HepG2 (cell line): ENCODE measurements around the gene RPL37. TPM values are rescaled to one million over a fixed set of nuclear protein-coding genes. Genes with fewer than 3 reads are reported as not detected.

Experiments
- FOXC1 ChIP-seq: sonication (generic); formaldehyde crosslinking; IDR thresholded peaks from 2 replicates; pipeline ENCODE4 v1.8.0; 2022; ENCODE audit warnings: mild to moderate bottlenecking, missing genetic modification reagents, borderline replicate concordance
- HMG20A ChIP-seq: IDR thresholded peaks from 2 replicates; pipeline ENCODE4 v1.6.1; 2016; ENCODE audit warnings: borderline replicate concordance
- HNRNPK ChIP-seq: fragments of 200-400 bp; formaldehyde crosslinking; IDR thresholded peaks from 2 replicates; pipeline ENCODE4 v1.6.1; 2018; ENCODE audit warnings: low read length, low read depth, moderate library complexity, mild to moderate bottlenecking; ENCODE audit not compliant: poor library complexity, severe bottlenecking
- HNRNPL ChIP-seq: fragments of 200-400 bp; formaldehyde crosslinking; IDR thresholded peaks from 2 replicates; pipeline ENCODE4 v1.6.1; 2017; ENCODE audit warnings: mild to moderate bottlenecking, low read depth, low read length
- HOXA5 ChIP-seq: sonication (generic); formaldehyde crosslinking; IDR thresholded peaks from 2 replicates; pipeline ENCODE4 v1.4.0; 2020; ENCODE audit warnings: missing genetic modification reagents
- KDM2A ChIP-seq: sonication (generic); formaldehyde crosslinking; IDR thresholded peaks from 2 replicates; pipeline ENCODE4 v1.4.0; 2020; ENCODE audit warnings: low read depth, missing genetic modification reagents, borderline replicate concordance
- NBN ChIP-seq: fragments of 450-650 bp; conservative IDR thresholded peaks from 2 replicates; pipeline ENCODE4 v1.6.1; 2017
- NFKB2 ChIP-seq: sonication (generic); formaldehyde crosslinking; IDR thresholded peaks from 2 replicates; pipeline ENCODE4 v1.4.0; 2020; ENCODE audit warnings: missing genetic modification reagents, borderline replicate concordance
- PAXIP1 ChIP-seq: sonication (generic); formaldehyde crosslinking; conservative IDR thresholded peaks from 2 replicates; pipeline ENCODE4 v1.4.0; 2020; ENCODE audit warnings: mild to moderate bottlenecking, missing genetic modification reagents, moderate library complexity
- RCOR2 ChIP-seq: IDR thresholded peaks from 2 replicates; pipeline ENCODE4 v1.6.1; 2016; ENCODE audit warnings: missing biosample characterization, missing genetic modification reagents
- SAP130 ChIP-seq: IDR thresholded peaks from 2 replicates; pipeline ENCODE4 v1.6.1; 2016; ENCODE audit warnings: low read depth
- TMF1 ChIP-seq: sonication (generic); formaldehyde crosslinking; IDR thresholded peaks from 2 replicates; pipeline ENCODE4 v1.8.1; 2022; ENCODE audit warnings: low read depth, missing genetic modification reagents
- TSC22D2 ChIP-seq: sonication (generic); formaldehyde crosslinking; IDR thresholded peaks from 2 replicates; pipeline ENCODE4 v1.5.1; 2020; ENCODE audit warnings: missing genetic modification reagents, mild to moderate bottlenecking, borderline replicate concordance
- ZBTB21 ChIP-seq: sonication (generic); formaldehyde crosslinking; IDR thresholded peaks from 2 replicates; pipeline ENCODE4 v1.4.0; 2020; ENCODE audit warnings: missing genetic modification reagents
- ZFY ChIP-seq: sonication (generic); formaldehyde crosslinking; IDR thresholded peaks from 2 replicates; pipeline ENCODE4 v1.4.0; 2020; ENCODE audit warnings: missing genetic modification reagents
- ZNF232 ChIP-seq: sonication (generic); formaldehyde crosslinking; IDR thresholded peaks from 2 replicates; pipeline ENCODE4 v1.4.0; 2020; ENCODE audit warnings: missing genetic modification reagents, borderline replicate concordance
- ZNF329 ChIP-seq: sonication (generic); formaldehyde crosslinking; IDR thresholded peaks from 2 replicates; pipeline ENCODE4 v1.9.0; 2021; ENCODE audit warnings: low read depth, mild to moderate bottlenecking, missing genetic modification reagents
- ZNF496 ChIP-seq: sonication (generic); formaldehyde crosslinking; IDR thresholded peaks from 2 replicates; pipeline ENCODE4 v1.8.1; 2023; ENCODE audit warnings: mild to moderate bottlenecking, moderate library complexity, missing genetic modification reagents; ENCODE audit not compliant: insufficient replicate concordance
- ZNF766 ChIP-seq: sonication (generic); formaldehyde crosslinking; IDR thresholded peaks from 2 replicates; pipeline ENCODE4 v1.5.0; 2020; ENCODE audit warnings: missing genetic modification reagents, borderline replicate concordance
- ZNF782 ChIP-seq: sonication (generic); formaldehyde crosslinking; IDR thresholded peaks from 2 replicates; pipeline ENCODE4 v1.4.0; 2020; ENCODE audit warnings: missing genetic modification reagents, mild to moderate bottlenecking, borderline replicate concordance
- ZSCAN20 ChIP-seq: sonication (generic); formaldehyde crosslinking; IDR thresholded peaks from 2 replicates; pipeline ENCODE4 v1.4.0; 2020; ENCODE audit warnings: missing genetic modification reagents, mild to moderate bottlenecking, borderline replicate concordance
- polyA plus RNA-seq, 8 experiments: library from polyadenylated mRNA; depleted of rRNA in 3 of 8; stranded (reverse) in 7 of 8; unstranded in 1 of 8; fragments of >200 nt; fragmentation: Illumina TruSeq in 4 of 8; extraction: Trizol in 4 of 8; gene quantifications; 2 replicates each; pipeline versions ENCODE4 v1.2.1 to v1.2.3, GENCODE V29; 2011 to 2016; ENCODE audit warnings: low read depth in 4 of 8, missing spikeins in 1 of 8, mixed read lengths in 1 of 8; ENCODE audit not compliant: insufficient read depth in 1 of 8
- total RNA-seq, 5 experiments: library from RNA; depleted of rRNA; stranded (reverse); fragments of >200 nt; fragmentation: Illumina TruSeq; extraction: Trizol; gene quantifications; 2 replicates each; pipeline ENCODE4 v1.2.3, GENCODE V29; 2016; ENCODE audit warnings: low read depth in 1 of 5
- TF ChIP-seq, protein P1 (sequence below): sonication (generic); formaldehyde crosslinking; IDR thresholded peaks from 2 replicates; pipeline ENCODE4 v1.5.0; 2020; ENCODE audit warnings: mild to moderate bottlenecking, missing genetic modification reagents, borderline replicate concordance
- TF ChIP-seq, protein P2 (sequence below): sonication (generic); formaldehyde crosslinking; IDR thresholded peaks from 2 replicates; pipeline ENCODE4 v1.8.0; 2022; ENCODE audit warnings: missing genetic modification reagents, mild to moderate bottlenecking, borderline replicate concordance

RPL37 gene
- total and polyA plus RNA-seq, 2 of the 13 experiments (the other 11 are each of a cell fraction or from before 2014, with no cell fraction given), result 1,981 to 3,367 TPM

DNA sequence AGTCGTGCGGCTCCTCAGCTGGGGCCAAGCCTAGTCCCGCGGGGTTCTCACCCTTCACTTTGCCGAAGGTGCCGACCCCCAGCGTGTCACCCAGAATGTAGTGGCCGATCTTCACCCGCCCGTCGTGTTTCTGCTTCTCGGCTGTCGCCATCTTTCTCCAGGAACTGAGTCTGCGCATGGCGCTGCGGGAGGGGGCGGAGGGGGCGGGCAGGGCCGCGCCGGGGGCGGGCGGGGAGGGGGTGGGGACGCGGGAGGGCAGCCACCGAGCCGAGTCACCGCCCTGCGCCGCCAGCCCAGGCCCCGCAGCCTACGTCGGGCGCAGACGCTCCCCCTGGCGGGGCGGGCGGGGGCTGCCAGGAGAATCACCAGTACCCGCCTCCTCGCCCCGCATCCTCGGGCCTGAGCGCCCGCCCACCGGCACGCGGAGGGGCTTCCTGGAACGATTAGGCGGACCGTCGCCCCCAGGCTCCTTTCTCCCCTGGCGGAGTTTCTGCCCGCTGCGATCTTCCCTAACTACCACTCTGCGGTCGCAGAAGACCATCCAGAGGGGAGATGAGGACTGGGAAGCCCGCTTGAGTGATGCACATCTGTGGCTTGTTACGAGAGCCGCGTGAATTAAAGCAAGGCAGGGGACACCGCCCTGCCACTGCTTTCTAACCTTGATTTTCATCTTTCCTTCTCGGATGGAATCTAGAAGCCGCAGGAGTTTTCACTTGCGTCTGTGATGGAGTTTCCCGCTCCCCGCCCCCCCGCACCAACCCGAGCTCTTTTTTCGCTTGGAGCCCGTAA lies 36.8 kb downstream of the RPL37 start, which contains the start of gene PRKAA1 (continued):
- TF ChIP-seq ZNF232 (CRISPR knock-in tag), result peak; percentile 62; the same call in 1 of the 2 replicates
- TF ChIP-seq, protein P1, sequence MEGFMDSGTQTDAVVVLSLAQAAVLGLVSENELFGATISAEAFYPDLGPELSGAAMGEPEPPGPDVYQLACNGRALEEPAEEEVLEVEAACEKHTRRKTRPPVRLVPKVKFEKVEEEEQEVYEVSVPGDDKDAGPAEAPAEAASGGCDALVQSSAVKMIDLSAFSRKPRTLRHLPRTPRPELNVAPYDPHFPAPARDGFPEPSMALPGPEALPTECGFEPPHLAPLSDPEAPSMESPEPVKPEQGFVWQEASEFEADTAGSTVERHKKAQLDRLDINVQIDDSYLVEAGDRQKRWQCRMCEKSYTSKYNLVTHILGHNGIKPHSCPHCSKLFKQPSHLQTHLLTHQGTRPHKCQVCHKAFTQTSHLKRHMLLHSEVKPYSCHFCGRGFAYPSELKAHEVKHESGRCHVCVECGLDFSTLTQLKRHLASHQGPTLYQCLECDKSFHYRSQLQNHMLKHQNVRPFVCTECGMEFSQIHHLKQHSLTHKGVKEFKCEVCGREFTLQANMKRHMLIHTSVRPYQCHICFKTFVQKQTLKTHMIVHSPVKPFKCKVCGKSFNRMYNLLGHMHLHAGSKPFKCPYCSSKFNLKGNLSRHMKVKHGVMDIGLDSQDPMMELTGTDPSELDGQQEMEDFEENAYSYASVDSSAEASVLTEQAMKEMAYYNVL (CRISPR knock-in tag), result no peak
- TF ChIP-seq HOXA5 (CRISPR knock-in tag), result peak; percentile 87
- peak; percentile 65 for TF ChIP-seq SAP130 (CRISPR knock-in tag)
- TF ChIP-seq ZNF782 (CRISPR knock-in tag), result peak; percentile 46; the same call in 1 of the 2 replicates
- TF ChIP-seq TSC22D2 (CRISPR knock-in tag), result no peak
- peak; percentile 6 for TF ChIP-seq HNRNPK
- 0 out of 2 replicates have a peak, but pooled peaks have one; percentile 31 for TF ChIP-seq ZNF766 (CRISPR knock-in tag)
- TF ChIP-seq ZBTB21, result no peak
- peak; percentile 54; the same call in 1 of the 2 replicates for TF ChIP-seq ZSCAN20
- no peak for TF ChIP-seq TMF1 (CRISPR knock-in tag)
- 0 out of 2 replicates have a peak, but pooled peaks have one; percentile 19 for TF ChIP-seq HNRNPL
- peak; percentile 57; the same call in 1 of the 2 replicates for TF ChIP-seq KDM2A (CRISPR knock-in tag)
- TF ChIP-seq RCOR2 (CRISPR knock-in tag), result peak; percentile 25; the same call in 1 of the 2 replicates
- TF ChIP-seq NFKB2, result peak; percentile 40; the same call in 1 of the 2 replicates
- TF ChIP-seq FOXC1 (CRISPR knock-in tag), result peak; percentile 53; the same call in 1 of the 2 replicates
- TF ChIP-seq NBN, result no peak
- peak; percentile 17; the same call in 1 of the 2 replicates for TF ChIP-seq PAXIP1
- TF ChIP-seq HMG20A (CRISPR knock-in tag), result 0 out of 2 replicates have a peak, but pooled peaks have one; percentile 21
- TF ChIP-seq ZNF329 (CRISPR knock-in tag), result 0 out of 2 replicates have a peak, but pooled peaks have one; percentile 25
- no peak for TF ChIP-seq ZNF496
- TF ChIP-seq ZFY (CRISPR knock-in tag), result peak; percentile 62
- TF ChIP-seq, protein P2, sequence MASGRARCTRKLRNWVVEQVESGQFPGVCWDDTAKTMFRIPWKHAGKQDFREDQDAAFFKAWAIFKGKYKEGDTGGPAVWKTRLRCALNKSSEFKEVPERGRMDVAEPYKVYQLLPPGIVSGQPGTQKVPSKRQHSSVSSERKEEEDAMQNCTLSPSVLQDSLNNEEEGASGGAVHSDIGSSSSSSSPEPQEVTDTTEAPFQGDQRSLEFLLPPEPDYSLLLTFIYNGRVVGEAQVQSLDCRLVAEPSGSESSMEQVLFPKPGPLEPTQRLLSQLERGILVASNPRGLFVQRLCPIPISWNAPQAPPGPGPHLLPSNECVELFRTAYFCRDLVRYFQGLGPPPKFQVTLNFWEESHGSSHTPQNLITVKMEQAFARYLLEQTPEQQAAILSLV, result 0 out of 2 replicates have a peak, but pooled peaks have one; percentile 9
